GM08714 (cell line): ENCODE results near the gene SYNGR3.

Experiments used
- H3K4me3 ChIP-seq: fragments of 200-500 bp; sonication (Bioruptor generic); 2 replicates; pipeline ENCODE4 v1.5.1; 2014; ENCODE audit warnings: mild to moderate bottlenecking, low read length, inconsistent platforms
- ZNF274 ChIP-seq: IDR thresholded peaks from 2 replicates; pipeline ENCODE4 v1.6.1; 2012; ENCODE audit warnings: mild to moderate bottlenecking, low read depth, low read length

Gene SYNGR3

GRCh38 chr16:1978476-1979120, 11.2 kb upstream of the SYNGR3 start:
- H3K4me3 ChIP-seq = no peak overlapping the region

DNA sequence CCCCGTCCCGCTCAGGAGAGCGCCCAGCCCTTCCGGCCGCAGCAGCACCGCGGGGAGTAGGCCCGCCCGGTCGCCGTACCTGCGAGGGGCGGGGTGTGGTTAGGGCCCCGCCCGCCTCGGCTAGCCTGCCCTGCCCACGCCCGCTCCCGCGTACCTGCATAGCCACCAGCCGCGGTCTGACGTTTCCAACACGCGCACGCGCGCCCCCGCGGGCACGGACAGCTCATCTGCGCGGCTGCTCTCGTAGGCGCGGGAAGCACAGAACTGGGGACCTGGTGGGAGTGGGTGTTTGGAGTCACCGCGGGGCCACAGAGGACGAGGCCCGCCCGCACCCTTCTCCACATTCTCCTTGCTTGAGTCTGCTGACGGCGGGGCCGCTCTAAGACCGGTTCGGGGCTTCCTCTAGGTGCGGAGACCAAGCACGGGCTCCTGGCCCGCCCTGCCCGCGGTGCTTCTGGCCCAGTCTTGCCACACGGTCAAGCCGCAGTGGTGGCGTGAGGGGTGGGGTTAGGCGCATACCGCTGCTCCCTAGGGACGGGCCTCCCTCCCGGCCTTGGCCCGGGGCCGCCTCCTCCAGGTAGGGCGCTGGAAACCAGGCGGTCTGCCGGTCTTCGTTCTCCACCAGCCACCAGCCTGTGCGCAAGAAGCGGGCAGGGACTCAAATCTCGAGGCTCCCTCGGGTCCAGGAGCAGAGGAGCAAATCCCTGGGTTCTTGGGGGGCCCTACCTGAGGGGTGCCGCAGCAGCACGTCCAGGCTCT, 10.3 kb upstream of the SYNGR3 start:
- H3K4me3 ChIP-seq = no peak overlapping the region
- no peak for TF ChIP-seq ZNF274

More at GRCh38 chr16:1978476-1979120, 11.2 kb upstream of the SYNGR3 start:
- no peak for TF ChIP-seq ZNF274

DNA sequence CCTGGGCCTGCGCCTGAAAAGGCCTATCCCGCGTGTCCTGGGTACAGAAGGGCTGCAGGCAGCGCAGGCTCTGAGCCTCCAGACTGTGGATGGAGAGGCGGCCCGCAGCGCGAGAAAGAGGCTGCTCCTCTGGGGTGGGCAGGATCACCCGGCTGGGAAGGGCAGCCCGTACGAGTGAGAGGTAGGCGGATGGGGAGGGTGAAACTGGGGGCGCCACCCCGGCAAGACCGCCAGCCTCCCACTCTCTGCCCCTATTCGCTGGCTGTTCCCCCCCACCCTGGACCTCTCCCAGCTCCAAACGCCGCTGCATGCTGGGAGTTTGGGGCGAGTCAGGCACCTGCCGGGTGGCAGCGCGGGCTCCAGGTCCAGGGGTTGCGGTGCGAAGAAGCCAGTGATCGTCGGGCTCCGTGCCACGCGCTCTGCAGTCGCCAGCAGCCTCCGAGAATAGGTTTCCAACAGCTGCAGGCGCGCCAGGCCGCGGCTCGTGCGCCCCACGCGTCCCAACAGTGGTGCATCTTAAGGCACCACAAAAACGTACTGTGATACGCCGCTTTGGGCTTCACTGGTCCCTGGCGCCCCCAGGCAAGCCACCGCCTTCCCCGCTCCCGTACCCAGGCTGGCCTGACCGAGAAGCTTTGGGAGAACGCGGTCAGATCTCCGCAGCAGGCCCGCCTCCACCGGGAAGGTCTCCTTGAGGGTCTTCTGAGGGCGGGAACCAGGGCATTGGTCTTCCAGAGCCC, 9.6 kb upstream of the SYNGR3 start:
- H3K4me3 ChIP-seq = no peak overlapping the region
- no peak for TF ChIP-seq ZNF274

- no peak overlapping the region for H3K4me3 ChIP-seq
- no peak for TF ChIP-seq ZNF274
These were observed 9.0 kb upstream of the SYNGR3 start for GRCh38 chr16:1980770-1981087.

DNA sequence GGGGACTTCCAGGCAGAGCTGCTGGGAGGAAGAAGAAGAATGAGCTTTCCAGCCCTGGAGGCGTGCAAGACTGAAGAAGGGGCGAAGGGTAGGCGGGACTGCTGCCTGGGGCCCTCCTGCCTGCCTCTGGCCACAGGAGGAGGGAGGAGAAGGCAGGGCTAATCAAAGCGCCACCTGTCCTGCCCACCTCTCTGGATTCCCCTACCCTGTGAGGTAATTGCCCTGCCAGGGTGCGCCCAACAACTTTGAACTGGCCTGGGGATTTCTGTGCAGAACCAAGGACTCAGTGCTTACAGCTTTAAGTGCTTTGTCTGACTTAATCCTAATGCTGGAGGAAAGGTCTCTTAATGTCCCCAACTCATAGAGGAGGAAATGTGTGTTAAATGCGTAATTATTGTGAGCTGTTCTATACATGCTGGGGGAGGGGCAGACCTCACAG, 8.4 kb upstream of the SYNGR3 start, which contains the start of gene NOXO1:
TSS of gene NOXO1 (minus strand) at position 72 of the 439 bp plus-strand sequence. CDS start 290 bp downstream, outside the sequence.
- no peak for TF ChIP-seq ZNF274
- H3K4me3 ChIP-seq = no peak within 1 kb of the TSS

DNA sequence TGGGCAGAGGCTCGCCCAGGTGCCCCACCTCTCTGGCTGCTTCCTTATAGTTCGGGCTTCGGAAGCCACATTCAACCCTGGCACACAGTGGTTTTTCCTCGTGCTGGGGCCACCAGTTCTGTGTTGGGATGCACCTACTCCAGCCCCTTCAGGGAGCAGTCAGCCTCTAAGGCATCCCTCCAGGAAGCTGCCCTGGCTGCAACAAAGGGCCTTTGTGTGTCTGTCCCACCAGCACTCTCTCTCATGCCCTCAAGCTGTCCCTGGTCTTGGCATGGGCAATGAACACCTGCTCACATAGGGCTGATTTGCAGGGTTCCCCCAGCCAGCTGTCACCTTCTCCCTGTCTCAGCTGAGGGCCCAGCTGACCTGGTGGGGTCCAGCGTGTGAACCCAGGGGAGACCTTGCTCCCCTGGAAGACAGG, 7.7 kb upstream of the SYNGR3 start:
- no peak for TF ChIP-seq ZNF274
- H3K4me3 ChIP-seq = no peak overlapping the region

DNA sequence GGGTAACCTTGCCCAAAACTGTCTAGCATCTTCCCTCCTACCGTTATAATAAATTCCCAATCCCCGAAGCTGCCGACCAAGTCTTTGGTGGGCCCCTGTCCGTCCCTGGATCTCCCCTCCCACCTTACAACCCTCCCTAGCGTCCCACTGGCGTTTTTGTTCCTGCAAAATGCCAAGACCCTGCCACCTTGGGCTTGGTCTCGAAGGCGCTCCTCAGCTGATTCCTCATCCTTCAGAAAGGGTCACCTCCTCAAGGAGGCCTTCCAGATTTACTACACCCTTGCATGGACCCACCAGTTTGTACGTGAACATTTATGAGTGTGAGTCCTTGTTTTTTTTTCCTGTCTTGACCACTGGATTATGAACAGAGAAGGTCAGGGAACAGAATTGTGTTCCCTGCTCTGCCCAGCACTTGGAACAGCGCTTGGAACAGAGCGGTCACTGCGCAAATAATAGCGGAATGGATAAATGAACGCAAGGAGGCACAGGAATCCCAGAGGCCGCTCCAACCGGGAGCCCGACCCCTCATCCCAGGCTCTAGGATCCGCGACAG, 6.7 kb upstream of the SYNGR3 start:
- peak overlapping the region; percentile 88; the same call in 1 of the 2 replicates for H3K4me3 ChIP-seq
- TF ChIP-seq ZNF274 = no peak

GRCh38 chr16:1983544-1984346, 6.0 kb upstream of the SYNGR3 start, which contains the start of gene GFER:
Gene GFER, plus strand, starts transcription at chr16:1984193. Its CDS starts 26 bp downstream, at chr16:1984219.
- H3K4me3 ChIP-seq = peak within 1 kb of the TSS; percentile 88
- no peak for TF ChIP-seq ZNF274

GRCh38 chr16:1984347-1985225, 5.2 kb upstream of the SYNGR3 start:
- no peak for TF ChIP-seq ZNF274
- peak overlapping the region; percentile 88 for H3K4me3 ChIP-seq

- TF ChIP-seq ZNF274 = no peak
- peak overlapping the region; percentile 88; the same call in 1 of the 2 replicates for H3K4me3 ChIP-seq
These were observed 4.2 kb upstream of the SYNGR3 start for GRCh38 chr16:1985466-1986150.

GRCh38 chr16:1987198-1987597, 2.6 kb upstream of the SYNGR3 start:
- TF ChIP-seq ZNF274 = no peak
- H3K4me3 ChIP-seq = no peak overlapping the region

DNA sequence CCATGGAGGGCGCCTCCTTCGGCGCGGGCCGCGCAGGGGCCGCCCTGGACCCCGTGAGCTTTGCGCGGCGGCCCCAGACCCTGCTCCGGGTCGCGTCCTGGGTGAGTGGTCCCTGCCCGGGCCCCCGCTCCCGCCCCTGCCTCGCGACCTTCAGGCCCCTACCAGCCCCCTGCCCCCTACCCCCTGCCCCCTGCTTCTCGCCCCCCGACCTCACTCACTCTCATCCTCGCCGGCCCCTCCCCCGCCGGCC, 256 bp downstream of the SYNGR3 start:
- TF ChIP-seq ZNF274 = no peak
- H3K4me3 ChIP-seq = peak overlapping the region; percentile 44; the same call in 1 of the 2 replicates
